ENCODE results near the gene MAGEC3. TPM values are rescaled to one million over a fixed set of nuclear protein-coding genes. Genes with fewer than 3 reads are reported as not detected.
"Not testable (repeated sequence)": the region's sequence is repeated elsewhere in the genome, so short reads cannot be mapped to it uniquely, and the experiment has no call there.

Gene MAGEC3, protein sequence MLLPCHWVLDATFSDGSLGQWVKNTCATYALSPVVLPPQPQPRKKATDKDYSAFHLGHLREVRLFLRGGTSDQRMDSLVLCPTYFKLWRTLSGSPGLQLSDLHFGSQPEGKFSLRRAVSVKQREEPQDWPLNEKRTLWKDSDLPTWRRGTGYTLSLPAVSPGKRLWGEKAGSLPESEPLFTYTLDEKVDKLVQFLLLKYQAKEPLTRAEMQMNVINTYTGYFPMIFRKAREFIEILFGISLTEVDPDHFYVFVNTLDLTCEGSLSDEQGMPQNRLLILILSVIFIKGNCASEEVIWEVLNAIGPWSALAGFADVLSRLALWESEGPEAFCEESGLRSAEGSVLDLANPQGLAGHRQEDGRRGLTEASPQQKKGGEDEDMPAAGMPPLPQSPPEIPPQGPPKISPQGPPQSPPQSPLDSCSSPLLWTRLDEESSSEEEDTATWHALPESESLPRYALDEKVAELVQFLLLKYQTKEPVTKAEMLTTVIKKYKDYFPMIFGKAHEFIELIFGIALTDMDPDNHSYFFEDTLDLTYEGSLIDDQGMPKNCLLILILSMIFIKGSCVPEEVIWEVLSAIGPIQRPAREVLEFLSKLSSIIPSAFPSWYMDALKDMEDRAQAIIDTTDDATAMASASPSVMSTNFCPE
- not detected for total RNA-seq

DNA sequence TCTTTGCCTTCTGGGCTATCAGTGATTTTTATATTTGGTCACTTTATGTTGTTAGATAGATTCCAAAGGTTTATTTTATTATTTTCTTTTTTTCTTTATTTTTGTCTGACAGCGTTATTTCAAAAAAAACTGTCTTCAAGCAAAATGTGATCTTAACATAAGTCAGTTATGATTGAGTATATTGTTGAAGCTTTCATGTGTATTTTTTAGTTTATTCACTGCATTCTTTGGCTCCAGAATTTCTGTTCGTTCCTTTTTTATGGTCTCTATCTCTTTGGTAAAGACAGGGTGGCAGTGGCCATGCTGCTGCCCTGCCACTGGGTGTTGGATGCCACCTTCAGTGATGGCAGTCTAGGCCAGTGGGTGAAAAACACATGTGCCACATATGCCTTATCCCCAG lies at the start of gene MAGEC3:
Gene MAGEC3, plus strand, starts transcription at position 301 of the 400 bp plus-strand sequence. Its CDS starts 0 bp downstream, at position 301.
- no peaks in the 10 kb centered on the region for H3K36me3 ChIP-seq (ENCODE audit: control insufficient read depth in 3 of 3, insufficient read depth in 3 of 3, low read length in 3 of 3)
- no peak within 1 kb of the TSS for H3K9ac ChIP-seq (ENCODE audit: low read depth in 1 of 3, low read length in 3 of 3)

DNA sequence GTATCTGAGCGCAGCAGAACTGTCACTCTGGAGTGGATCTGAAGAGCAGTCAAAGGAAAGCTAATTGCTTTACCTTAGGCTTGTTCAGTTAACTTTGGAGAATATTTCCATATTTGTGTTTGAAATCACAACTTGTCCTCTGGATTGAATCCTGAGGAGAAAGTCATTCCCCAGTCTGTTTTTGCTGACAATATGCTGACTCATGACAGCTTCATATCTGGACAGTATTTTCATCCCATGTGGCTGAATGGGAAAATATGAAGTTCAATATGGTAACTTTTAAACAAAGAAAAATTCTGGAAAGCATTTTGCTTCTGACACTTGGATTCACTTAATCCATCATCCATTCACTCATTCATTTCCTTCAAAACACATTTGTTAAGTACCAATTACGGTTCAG lies 46.3 kb upstream of the MAGEC3 start:
- Histone ChIP-seq H3K36me3 (ENCODE audit: control insufficient read depth in 3 of 3, insufficient read depth in 3 of 3, low read length in 3 of 3) (no peaks in the 10 kb centered on the region), H3K27me3 (ENCODE audit: control insufficient read depth in 3 of 3, insufficient read depth in 3 of 3, low read length in 3 of 3) (no peaks in the 10 kb centered on the region)

More for the DNA sequence above, at the start of gene MAGEC3:
- no peak within 1 kb of the TSS for H3K4me3 ChIP-seq (ENCODE audit: low read length in 3 of 3)
- no peaks in the 10 kb centered on the region for H3K4me1 ChIP-seq (ENCODE audit: control insufficient read depth in 3 of 3, insufficient read depth in 3 of 3, low read length in 3 of 3)
- H3K9me3 ChIP-seq (ENCODE audit: control insufficient read depth in 3 of 3, low read length in 3 of 3), result peaks cover 0 to 5% (median 0%) of the 10 kb centered on the region in 3 donors
- H3K27ac ChIP-seq (ENCODE audit: low read depth, low read length), result no peak within 1 kb of the TSS
- no peaks in the 10 kb centered on the region for H3K27me3 ChIP-seq (ENCODE audit: control insufficient read depth in 3 of 3, insufficient read depth in 3 of 3, low read length in 3 of 3)

DNA sequence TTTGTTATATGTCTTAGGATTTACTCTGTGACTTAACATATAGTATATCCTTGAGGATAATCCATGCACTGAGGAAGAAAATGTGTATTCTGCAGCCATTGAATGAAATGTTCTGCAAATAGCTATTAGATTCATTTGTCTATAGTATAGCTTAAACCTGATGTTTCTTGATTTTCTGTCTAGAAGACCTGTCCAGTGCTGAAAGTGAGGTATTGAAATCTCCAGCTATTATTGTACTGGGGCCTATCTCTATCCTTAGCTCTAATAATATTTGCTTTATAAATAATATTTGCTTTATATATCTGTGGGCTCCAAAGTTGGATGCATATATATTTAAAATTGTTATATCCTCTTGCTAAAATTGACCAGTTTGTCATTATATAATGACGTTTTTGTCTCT lies 26.7 kb upstream of the MAGEC3 start:
- Histone ChIP-seq H3K27me3 (ENCODE audit: control insufficient read depth in 3 of 3, insufficient read depth in 3 of 3, low read length in 3 of 3) (no peaks in the 10 kb centered on the region), H3K4me1 (ENCODE audit: control insufficient read depth in 3 of 3, insufficient read depth in 3 of 3, low read length in 3 of 3) (no peaks in the 10 kb centered on the region), H3K9me3 (ENCODE audit: control insufficient read depth in 3 of 3, low read length in 3 of 3) (no peaks in the 10 kb centered on the region), H3K36me3 (ENCODE audit: control insufficient read depth in 3 of 3, insufficient read depth in 3 of 3, low read length in 3 of 3) (no peaks in the 10 kb centered on the region), H3K9ac (ENCODE audit: low read depth in 1 of 3, low read length in 3 of 3) (no peak overlapping the region), H3K27ac (ENCODE audit: low read depth, low read length) (no peak overlapping the region), H3K4me3 (ENCODE audit: low read length in 3 of 3) (no peak overlapping the region)

More for the DNA sequence above, 46.3 kb upstream of the MAGEC3 start:
- Histone ChIP-seq H3K9ac (ENCODE audit: low read depth in 1 of 3, low read length in 3 of 3) (no peak overlapping the region), H3K4me3 (ENCODE audit: low read length in 3 of 3) (no peak overlapping the region), H3K27ac (ENCODE audit: low read depth, low read length) (no peak overlapping the region), H3K4me1 (ENCODE audit: control insufficient read depth in 3 of 3, insufficient read depth in 3 of 3, low read length in 3 of 3) (no peaks in the 10 kb centered on the region), H3K9me3 (ENCODE audit: control insufficient read depth in 3 of 3, low read length in 3 of 3) (no peaks in the 10 kb centered on the region)

DNA sequence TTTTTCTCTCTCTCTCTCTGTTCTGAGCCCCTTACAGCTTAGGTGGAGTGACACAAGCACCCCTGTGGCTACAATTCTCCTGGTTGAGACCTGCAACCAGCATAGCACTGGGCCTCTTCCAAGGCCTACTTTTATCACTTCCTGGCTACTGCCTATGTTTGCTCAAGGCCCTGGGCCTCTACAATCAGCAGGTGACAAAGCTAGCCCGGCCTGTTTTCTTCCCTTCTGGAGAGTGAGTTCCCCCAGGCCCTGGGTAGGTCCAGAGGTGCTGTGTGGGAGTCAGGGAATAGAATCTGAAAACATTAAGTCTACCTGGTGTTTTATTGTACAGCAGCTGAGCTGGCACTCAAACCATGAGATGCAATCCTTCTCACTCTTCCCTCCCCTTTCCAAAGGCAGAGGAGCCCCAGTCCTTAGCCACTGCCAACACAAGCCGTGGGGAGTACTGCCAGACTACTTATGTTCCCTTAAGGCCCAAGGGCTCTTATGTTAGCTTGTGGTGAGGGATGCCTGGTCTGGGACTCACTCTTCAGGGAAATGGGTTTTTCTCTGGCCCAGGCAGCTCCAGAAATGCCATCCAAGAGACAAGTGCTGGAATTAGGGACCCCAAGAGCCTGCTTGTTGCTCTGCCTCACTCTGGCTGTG lies 23.8 kb upstream of the MAGEC3 start:
- H3K9me3 ChIP-seq (ENCODE audit: control insufficient read depth in 3 of 3, low read length in 3 of 3), result no peaks in the 10 kb centered on the region
- H3K36me3 ChIP-seq (ENCODE audit: control insufficient read depth in 3 of 3, insufficient read depth in 3 of 3, low read length in 3 of 3), result no peaks in the 10 kb centered on the region
- H3K9ac ChIP-seq (ENCODE audit: low read depth in 1 of 3, low read length in 3 of 3), result no peak overlapping the region
- no peak overlapping the region for H3K4me3 ChIP-seq (ENCODE audit: low read length in 3 of 3)
- H3K4me1 ChIP-seq (ENCODE audit: control insufficient read depth in 3 of 3, insufficient read depth in 3 of 3, low read length in 3 of 3), result no peaks in the 10 kb centered on the region
- H3K27ac ChIP-seq (ENCODE audit: low read depth, low read length), result no peak overlapping the region
- H3K27me3 ChIP-seq (ENCODE audit: control insufficient read depth in 3 of 3, insufficient read depth in 3 of 3, low read length in 3 of 3), result no peaks in the 10 kb centered on the region

DNA sequence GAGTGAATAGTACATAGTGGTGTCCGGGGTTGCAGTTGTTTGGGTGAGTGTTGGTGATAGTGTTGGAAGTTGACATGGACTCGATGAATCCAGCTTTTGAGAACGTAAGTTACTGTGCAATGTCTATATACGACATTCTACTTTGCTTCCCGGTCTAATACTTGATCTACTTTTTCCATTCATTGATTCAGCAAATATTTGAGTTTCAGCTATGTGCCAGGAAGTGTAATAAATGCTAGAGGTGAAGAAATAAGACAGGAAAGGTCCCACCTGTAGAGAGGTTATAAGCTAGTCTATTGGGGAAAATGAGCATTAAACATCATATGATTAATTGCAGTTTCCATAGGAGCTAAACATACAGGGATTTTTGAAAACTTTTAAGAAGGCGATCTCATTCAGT lies 22.2 kb upstream of the MAGEC3 start:
- Histone ChIP-seq H3K27me3 (ENCODE audit: control insufficient read depth in 3 of 3, insufficient read depth in 3 of 3, low read length in 3 of 3) (no peaks in the 10 kb centered on the region), H3K27ac (ENCODE audit: low read depth, low read length) (no peak overlapping the region), H3K4me3 (ENCODE audit: low read length in 3 of 3) (no peak overlapping the region)

DNA sequence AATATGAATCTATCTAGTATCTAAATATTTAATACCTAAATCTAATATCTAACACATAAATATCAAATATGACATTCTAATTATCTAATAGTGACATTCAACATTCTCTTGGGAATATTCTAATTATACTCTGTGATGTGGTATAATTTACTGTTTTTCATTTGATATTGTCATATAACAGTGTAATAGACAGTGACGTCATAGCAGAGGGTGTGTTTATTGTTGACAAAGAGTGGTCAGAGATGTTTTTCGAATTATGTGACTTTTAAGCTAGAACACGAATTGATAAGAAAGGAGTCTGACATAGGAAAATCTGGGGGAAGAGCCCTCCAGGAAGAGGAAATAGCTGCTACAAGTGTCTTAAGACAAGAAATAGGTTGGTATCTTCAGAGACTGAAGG lies 5.9 kb upstream of the MAGEC3 start:
- no peak overlapping the region for H3K27ac ChIP-seq (ENCODE audit: low read depth, low read length)
- no peaks in the 10 kb centered on the region for H3K4me1 ChIP-seq (ENCODE audit: control insufficient read depth in 3 of 3, insufficient read depth in 3 of 3, low read length in 3 of 3)
- H3K4me3 ChIP-seq (ENCODE audit: low read length in 3 of 3), result no peak overlapping the region
- H3K36me3 ChIP-seq (ENCODE audit: control insufficient read depth in 3 of 3, insufficient read depth in 3 of 3, low read length in 3 of 3), result no peaks in the 10 kb centered on the region
- H3K27me3 ChIP-seq (ENCODE audit: control insufficient read depth in 3 of 3, insufficient read depth in 3 of 3, low read length in 3 of 3), result no peaks in the 10 kb centered on the region
- no peaks in the 10 kb centered on the region for H3K9me3 ChIP-seq (ENCODE audit: control insufficient read depth in 3 of 3, low read length in 3 of 3)
- no peak overlapping the region for H3K9ac ChIP-seq (ENCODE audit: low read depth in 1 of 3, low read length in 3 of 3)

More for the DNA sequence above, 22.2 kb upstream of the MAGEC3 start:
- Histone ChIP-seq H3K9ac (ENCODE audit: low read depth in 1 of 3, low read length in 3 of 3) (no peak overlapping the region), H3K9me3 (ENCODE audit: control insufficient read depth in 3 of 3, low read length in 3 of 3) (no peaks in the 10 kb centered on the region), H3K36me3 (ENCODE audit: control insufficient read depth in 3 of 3, insufficient read depth in 3 of 3, low read length in 3 of 3) (no peaks in the 10 kb centered on the region), H3K4me1 (ENCODE audit: control insufficient read depth in 3 of 3, insufficient read depth in 3 of 3, low read length in 3 of 3) (no peaks in the 10 kb centered on the region)

DNA sequence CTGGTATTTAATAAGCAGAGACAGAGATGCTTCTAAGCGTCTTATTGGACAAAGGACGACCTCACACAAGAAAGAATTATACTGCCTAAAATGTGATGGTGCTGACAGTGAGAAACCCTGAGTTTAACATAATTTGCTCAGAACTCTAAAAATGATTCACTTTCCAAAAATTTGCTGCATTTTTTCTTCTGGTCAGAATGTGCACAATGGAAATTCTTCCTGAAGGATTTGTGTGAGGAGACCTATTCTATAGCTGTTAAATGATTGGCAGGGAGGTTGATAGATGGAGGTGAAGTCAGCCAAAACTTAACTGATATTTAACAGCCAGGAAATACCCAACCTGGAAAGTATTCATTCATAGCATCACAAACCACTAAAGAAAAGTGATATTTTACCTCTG lies 1.7 kb downstream of the MAGEC3 start:
- H3K9ac ChIP-seq (ENCODE audit: low read depth in 1 of 3, low read length in 3 of 3), result no peak overlapping the region
- no peaks in the 10 kb centered on the region for H3K4me1 ChIP-seq (ENCODE audit: control insufficient read depth in 3 of 3, insufficient read depth in 3 of 3, low read length in 3 of 3)
- H3K36me3 ChIP-seq (ENCODE audit: control insufficient read depth in 3 of 3, insufficient read depth in 3 of 3, low read length in 3 of 3), result no peaks in the 10 kb centered on the region
- no peak overlapping the region for H3K4me3 ChIP-seq (ENCODE audit: low read length in 3 of 3)
- H3K27ac ChIP-seq (ENCODE audit: low read depth, low read length), result no peak overlapping the region
- H3K9me3 ChIP-seq (ENCODE audit: control insufficient read depth in 3 of 3, low read length in 3 of 3), result peaks cover 0 to 5% (median 0%) of the 10 kb centered on the region in 3 donors
- no peaks in the 10 kb centered on the region for H3K27me3 ChIP-seq (ENCODE audit: control insufficient read depth in 3 of 3, insufficient read depth in 3 of 3, low read length in 3 of 3)

DNA sequence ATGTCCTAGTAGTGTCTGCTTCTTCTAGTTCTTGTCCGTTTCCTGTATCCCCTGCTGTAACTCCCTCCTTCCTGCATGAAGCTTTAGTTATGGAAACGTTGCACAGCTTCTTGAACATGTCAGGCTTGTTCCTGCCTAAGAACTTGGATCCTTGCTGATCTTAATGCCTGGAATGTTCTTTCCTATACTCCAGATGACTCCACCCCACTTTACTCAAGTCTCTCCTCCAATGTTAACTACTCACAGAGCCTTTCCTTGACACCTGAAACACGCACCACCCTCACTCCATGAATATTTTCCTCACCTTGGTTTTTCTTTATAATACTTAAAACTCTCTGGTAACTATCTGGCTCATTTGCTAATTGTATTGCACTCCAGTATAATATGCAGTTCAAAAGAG lies 19.4 kb downstream of the MAGEC3 start:
- no peak overlapping the region for H3K4me3 ChIP-seq (ENCODE audit: low read length in 3 of 3)
- no peak overlapping the region for H3K9ac ChIP-seq (ENCODE audit: low read depth in 1 of 3, low read length in 3 of 3)
- no peaks in the 10 kb centered on the region for H3K36me3 ChIP-seq (ENCODE audit: control insufficient read depth in 3 of 3, insufficient read depth in 3 of 3, low read length in 3 of 3)
- no peaks in the 10 kb centered on the region for H3K27me3 ChIP-seq (ENCODE audit: control insufficient read depth in 3 of 3, insufficient read depth in 3 of 3, low read length in 3 of 3)
- no peaks in the 10 kb centered on the region for H3K4me1 ChIP-seq (ENCODE audit: control insufficient read depth in 3 of 3, insufficient read depth in 3 of 3, low read length in 3 of 3)
- no peaks in the 10 kb centered on the region for H3K9me3 ChIP-seq (ENCODE audit: control insufficient read depth in 3 of 3, low read length in 3 of 3)
- no peak overlapping the region for H3K27ac ChIP-seq (ENCODE audit: low read depth, low read length)

DNA sequence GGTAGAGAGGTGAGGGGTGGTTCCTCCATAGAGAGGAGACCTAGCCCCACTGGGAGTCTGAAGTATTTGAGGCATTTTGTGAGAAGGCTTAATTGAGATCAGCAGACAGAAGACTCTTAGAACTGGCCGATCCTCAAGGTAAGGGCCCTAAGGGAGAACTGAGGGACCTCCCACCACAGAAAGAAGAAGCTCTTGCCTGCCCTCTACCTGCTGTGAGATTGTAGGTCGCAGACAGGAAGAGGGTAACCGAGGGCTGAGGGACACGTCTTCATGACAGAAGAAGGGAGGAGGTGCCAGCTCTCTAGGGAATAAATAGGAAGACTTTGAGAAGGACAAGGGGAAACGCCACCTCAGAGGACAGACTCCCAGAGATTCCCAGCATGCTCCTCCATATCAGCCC lies 41.5 kb downstream of the MAGEC3 start:
- Histone ChIP-seq H3K9ac (ENCODE audit: low read depth in 1 of 3, low read length in 3 of 3) (no peak overlapping the region), H3K27ac (ENCODE audit: low read depth, low read length) (no peak overlapping the region), H3K4me1 (ENCODE audit: control insufficient read depth in 3 of 3, insufficient read depth in 3 of 3, low read length in 3 of 3) (no peaks in the 10 kb centered on the region)

DNA sequence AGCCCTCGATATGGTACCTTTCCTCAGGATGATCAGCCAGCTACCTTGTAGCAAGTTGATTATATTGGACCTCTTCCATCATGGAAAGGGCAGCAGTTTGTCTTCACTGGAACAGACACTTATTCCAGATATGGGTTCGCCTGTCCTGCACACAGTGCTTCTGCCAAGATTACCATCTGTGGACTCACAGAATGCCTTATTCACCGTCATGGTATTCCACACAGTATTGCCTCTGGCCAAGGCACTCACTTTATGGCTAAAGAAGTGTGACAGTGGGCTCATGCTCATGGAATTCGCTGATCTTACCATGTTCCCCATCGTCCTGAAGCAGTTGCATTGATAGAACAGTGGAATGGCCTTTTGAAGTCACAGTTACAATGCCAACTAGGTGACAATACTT lies 50.7 kb downstream of the MAGEC3 start:
- H3K27ac ChIP-seq (ENCODE audit: low read depth, low read length); H3K4me3 ChIP-seq (ENCODE audit: low read length in 3 of 3); H3K36me3 ChIP-seq (ENCODE audit: control insufficient read depth in 3 of 3, insufficient read depth in 3 of 3, low read length in 3 of 3); H3K4me1 ChIP-seq (ENCODE audit: control insufficient read depth in 3 of 3, insufficient read depth in 3 of 3, low read length in 3 of 3); H3K9me3 ChIP-seq (ENCODE audit: control insufficient read depth in 3 of 3, low read length in 3 of 3); H3K9ac ChIP-seq (ENCODE audit: low read depth in 1 of 3, low read length in 3 of 3); H3K27me3 ChIP-seq (ENCODE audit: control insufficient read depth in 3 of 3, insufficient read depth in 3 of 3, low read length in 3 of 3): not testable (repeated sequence)

More for the DNA sequence above, 41.5 kb downstream of the MAGEC3 start:
- Histone ChIP-seq H3K27me3 (ENCODE audit: control insufficient read depth in 3 of 3, insufficient read depth in 3 of 3, low read length in 3 of 3) (no peaks in the 10 kb centered on the region), H3K36me3 (ENCODE audit: control insufficient read depth in 3 of 3, insufficient read depth in 3 of 3, low read length in 3 of 3) (no peaks in the 10 kb centered on the region), H3K9me3 (ENCODE audit: control insufficient read depth in 3 of 3, low read length in 3 of 3) (no peaks in the 10 kb centered on the region), H3K4me3 (ENCODE audit: low read length in 3 of 3) (no peak overlapping the region)
